HCT116 (cell line): ENCODE data around the gene TNFRSF1A. TPM values are rescaled to one million over a fixed set of nuclear protein-coding genes. Genes with fewer than 3 reads are reported as not detected.

ENCODE experiments used
- ATAC-seq: fragments of 200-7000 bp; cut with Tn5 transposase; 2 replicates; pipeline ENCODE4 v1.9.1; 2020; ENCODE audit warnings: mild to moderate bottlenecking, moderate library complexity
- BruUV-seq: library from RNA; stranded (reverse); fragments of 400-500 nt; replicated peaks from 2 replicates; lab custom pipeline; 2021; lab: Mats Ljungman, UMichigan
- CTCF ChIA-PET: fragments of 300-600 bp; sonication (Branson Sonifier 250); formaldehyde crosslinking; loops from one replicate; lab custom pipeline; 2021; ENCODE audit warnings: antibody characterized with exemption; lab: Charles Lee
- POLR2A ChIA-PET: fragments of 300-600, 350-600 bp; sonication (Branson Sonifier 250); formaldehyde crosslinking; loops from one replicate; lab custom pipeline; 2021; ENCODE audit warnings: antibody characterized with exemption; lab: Charles Lee
- RAD21 ChIA-PET, 2 experiments: fragments of 300-600 bp; sonication (Branson Sonifier 250); formaldehyde crosslinking; loops; one replicate each; lab custom pipeline; 2023; ENCODE audit warnings: low total read pairs in 2 of 2; ENCODE audit not compliant: uncharacterized antibody in 2 of 2, unreplicated experiment in 2 of 2, low non-redundant PET in 1 of 2; lab: Charles Lee
- DNase-seq: peaks from one replicate; pipeline ENCODE4 v3.0.0-alpha.2; 2010; ENCODE audit warnings: low read depth, low spot score
- H2AFZ ChIP-seq: fragments of 200-600 bp; shearing (Covaris generic), sonication (generic); 2 replicates; pipeline ENCODE4 v1.6.1; 2017; ENCODE audit warnings: low read depth, mixed run types, mixed read lengths, antibody characterized with exemption, low read length; ENCODE audit not compliant: poor library complexity, severe bottlenecking
- H3K27ac ChIP-seq: 2 replicates; pipeline ENCODE4 v1.5.1; 2012; ENCODE audit warnings: low read depth, low read length
- H3K27me3 ChIP-seq: fragments of 200-600 bp; sonication (generic); 2 replicates; pipeline ENCODE4 v1.6.1; 2016; ENCODE audit warnings: mixed run types, low read length, mixed read lengths; ENCODE audit not compliant: insufficient read depth
- H3K36me3 ChIP-seq, 2 experiments: fragments of 200-500 bp in 1 of 2; fragments of 200-600 bp in 1 of 2; sonication (Bioruptor generic) in 1 of 2; sonication (generic) in 1 of 2; 2 replicates each; pipeline versions ENCODE4 v1.5.1 to v1.6.1; 2014 to 2016; ENCODE audit warnings: low read length in 2 of 2, inconsistent platforms in 1 of 2, mixed read lengths in 1 of 2, mixed run types in 1 of 2; ENCODE audit not compliant: insufficient read depth in 2 of 2, control insufficient read depth in 1 of 2
- H3K4me1 ChIP-seq, 2 experiments: fragments of 200-600 bp in 1 of 2; sonication (generic) in 1 of 2; 2 replicates each; pipeline versions ENCODE4 v1.5.1 to v1.6.1; 2012 to 2017; ENCODE audit warnings: low read length in 2 of 2, inconsistent platforms in 1 of 2, mild to moderate bottlenecking in 1 of 2, mixed read lengths in 1 of 2, mixed run types in 1 of 2, moderate library complexity in 1 of 2; ENCODE audit not compliant: insufficient read depth in 2 of 2, control insufficient read depth in 1 of 2
- H3K4me2 ChIP-seq: fragments of 200-600 bp; sonication (generic); 2 replicates; pipeline ENCODE4 v1.6.1; 2017; ENCODE audit warnings: mixed run types, low read length, mixed read lengths
- H3K4me3 ChIP-seq, 2 experiments: fragments of 200-600 bp in 1 of 2; sonication (generic) in 1 of 2; replicated peaks in 1 of 2; 2 replicates each; pipeline ENCODE4 v1.5.1; 2011 to 2016; ENCODE audit warnings: low read length in 2 of 2, control low read depth in 1 of 2, low read depth in 1 of 2, mild to moderate bottlenecking in 1 of 2, mixed read lengths in 1 of 2, mixed run types in 1 of 2
- H3K79me2 ChIP-seq: fragments of 200-600 bp; sonication (generic); 2 replicates; pipeline ENCODE4 v1.6.1; 2017; ENCODE audit warnings: mild to moderate bottlenecking, mixed run types, low read length, moderate library complexity, mixed read lengths; ENCODE audit not compliant: insufficient read depth
- H3K9ac ChIP-seq: fragments of 200-600 bp; sonication (generic); 2 replicates; pipeline ENCODE4 v1.6.1; 2016; ENCODE audit warnings: low read length, mixed read lengths
- H3K9me2 ChIP-seq: fragments of 200-600 bp; sonication (generic), shearing (Covaris generic); 2 replicates; pipeline ENCODE4 v1.6.1; 2017; ENCODE audit warnings: mixed run types, mild to moderate bottlenecking, moderate library complexity; ENCODE audit not compliant: insufficient read depth
- H3K9me3 ChIP-seq, 2 experiments: fragments of 200-500 bp in 1 of 2; fragments of 200-600 bp in 1 of 2; sonication (Bioruptor generic) in 1 of 2; sonication (generic) in 1 of 2; 2 replicates each; pipeline ENCODE4 v1.6.1; 2014 to 2017; ENCODE audit warnings: low read length in 2 of 2, mixed read lengths in 2 of 2, inconsistent platforms in 1 of 2, low read depth in 1 of 2, mild to moderate bottlenecking in 1 of 2, mixed run types in 1 of 2, moderate library complexity in 1 of 2; ENCODE audit not compliant: control insufficient read depth in 1 of 2, insufficient read depth in 1 of 2
- H4K20me1 ChIP-seq: fragments of 200-600 bp; sonication (generic), shearing (Covaris generic); 2 replicates; pipeline ENCODE4 v1.6.1; 2017; ENCODE audit warnings: mixed run types, mild to moderate bottlenecking, moderate library complexity; ENCODE audit not compliant: insufficient read depth
- CBX3 ChIP-seq: IDR thresholded peaks from 2 replicates; pipeline ENCODE4 v1.6.1; 2012; ENCODE audit warnings: low read depth
- CEBPB ChIP-seq: IDR thresholded peaks from 2 replicates; pipeline ENCODE4 v1.6.1; 2012; ENCODE audit warnings: low read depth
- EGR1 ChIP-seq: IDR thresholded peaks from 2 replicates; pipeline ENCODE4 v1.6.1; 2012; ENCODE audit warnings: low read depth
- ELF1 ChIP-seq: IDR thresholded peaks from 2 replicates; pipeline ENCODE4 v1.6.1; 2012; ENCODE audit warnings: low read depth, borderline replicate concordance
- EZH2 ChIP-seq: fragments of 200-600 bp; sonication (generic); IDR thresholded peaks from 2 replicates; pipeline ENCODE4 v1.6.1; 2017; ENCODE audit warnings: antibody characterized with exemption, mixed run types
- EZH2phosphoT487 ChIP-seq: fragments of 200-600 bp; IDR thresholded peaks from 2 replicates; pipeline ENCODE4 v1.6.1; 2018; ENCODE audit warnings: antibody characterized with exemption, borderline replicate concordance
- FOSL1 ChIP-seq: IDR thresholded peaks from 2 replicates; pipeline ENCODE4 v1.6.1; 2012; ENCODE audit warnings: low read depth
- JUND ChIP-seq: IDR thresholded peaks from 2 replicates; pipeline ENCODE4 v1.6.1; 2012
- POLR2A ChIP-seq: IDR thresholded peaks from 2 replicates; pipeline ENCODE4 v1.7.0; 2011; ENCODE audit warnings: borderline replicate concordance; ENCODE audit not compliant: insufficient read depth, insufficient read length; ENCODE audit errors: extremely low read depth
- POLR2AphosphoS5 ChIP-seq: IDR thresholded peaks from 2 replicates; pipeline ENCODE4 v1.6.1; 2011; ENCODE audit warnings: mild to moderate bottlenecking, low read depth, low read length, moderate library complexity
- RAD21 ChIP-seq: IDR thresholded peaks from 2 replicates; pipeline ENCODE4 v1.6.1; 2012; ENCODE audit warnings: low read depth, mild to moderate bottlenecking
- SIN3A ChIP-seq: IDR thresholded peaks from 2 replicates; pipeline ENCODE4 v1.6.1; 2012; ENCODE audit warnings: low read depth
- SP1 ChIP-seq: IDR thresholded peaks from 2 replicates; pipeline ENCODE4 v1.6.1; 2012; ENCODE audit warnings: low read depth
- TCF7L2 ChIP-seq: IDR thresholded peaks from 2 replicates; pipeline ENCODE4 v1.7.0; 2011; ENCODE audit warnings: borderline replicate concordance, inconsistent platforms; ENCODE audit not compliant: insufficient read depth, insufficient read length; ENCODE audit errors: extremely low read depth
- ZNF274 ChIP-seq: fragments of 200-500 bp; sonication (Bioruptor generic); IDR thresholded peaks from 2 replicates; pipeline ENCODE4 v1.6.1; 2014; ENCODE audit warnings: mild to moderate bottlenecking, low read depth, low read length, inconsistent platforms
- intact Hi-C: fragments of 100-400 bp; cut with micrococcal nuclease; formaldehyde crosslinking; loops from 2 replicates; pipeline ENCODE4 v1.10.0; 2022
- total RNA-seq: library from RNA; stranded (reverse); gene quantifications from one replicate; pipeline ENCODE4 v1.2.1, GENCODE V29; 2021; ENCODE audit not compliant: unreplicated experiment
- TF ChIP-seq, protein P1 (sequence below), 3 experiments: fragments of 200-600 bp in 1 of 3; sonication (generic) in 1 of 3; IDR thresholded peaks in 2 of 3; conservative IDR thresholded peaks in 1 of 3; 2 replicates each; pipeline ENCODE4 v1.5.1; 2012 to 2017; ENCODE audit warnings: low read depth in 2 of 3, low read length in 2 of 3, antibody characterized with exemption in 1 of 3, borderline replicate concordance in 1 of 3, control low read depth in 1 of 3, mild to moderate bottlenecking in 1 of 3, mixed read lengths in 1 of 3, mixed run types in 1 of 3, moderate library complexity in 1 of 3; ENCODE audit not compliant: insufficient read depth in 1 of 3
- TF ChIP-seq, protein P2 (sequence below): IDR thresholded peaks from 2 replicates; pipeline ENCODE4 v1.6.1; 2012
- TF ChIP-seq, protein P3 (sequence below): IDR thresholded peaks from 2 replicates; pipeline ENCODE4 v1.6.1; 2012

The TNFRSF1A gene
- total RNA-seq, 1 experiment from 2014 or later: 129 TPM

DNA sequence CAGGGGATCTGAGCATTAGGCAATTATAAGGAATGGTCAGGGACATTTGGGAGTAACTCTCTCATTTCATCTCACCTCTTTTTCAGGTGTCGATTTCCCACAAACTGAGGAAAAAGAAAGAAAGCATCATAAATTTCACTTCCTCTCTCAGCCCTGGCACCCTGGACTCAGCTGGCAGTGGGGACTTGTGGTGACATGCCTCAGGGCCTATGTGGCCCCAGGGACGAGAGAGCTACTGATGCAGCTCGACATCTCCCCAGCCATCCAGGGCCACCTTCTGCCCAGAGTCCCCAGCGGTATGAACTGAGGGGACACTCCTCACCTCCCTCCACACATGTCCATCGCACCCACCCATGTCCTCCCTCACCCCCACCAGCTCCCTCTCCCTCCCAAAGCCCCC lies 11.7 kb downstream of the TNFRSF1A start:
- intact Hi-C loops: loop anchor here (10.0 kb wide), 1 partner anchor 205 kb away; the partner anchor contains the start of gene GAPDH
- no TSS peak for BruUV-seq
- peaks cover 34% of the 10 kb centered on the region for H3K79me2 ChIP-seq
- peaks cover 7 to 34% of the 10 kb centered on the region in 2 experiments for H3K4me1 ChIP-seq
- TF ChIP-seq CBX3 (no peak), EZH2 (no peak), SIN3A (no peak), SP1 (no peak), FOSL1 (no peak), EZH2phosphoT487 (no peak), TCF7L2 (no peak), POLR2A (no peak), EGR1 (no peak), RAD21 (no peak), JUND (no peak), POLR2AphosphoS5 (no peak), ELF1 (no peak), CEBPB (no peak), ZNF274 (no peak)
- TF ChIP-seq, protein P1, sequence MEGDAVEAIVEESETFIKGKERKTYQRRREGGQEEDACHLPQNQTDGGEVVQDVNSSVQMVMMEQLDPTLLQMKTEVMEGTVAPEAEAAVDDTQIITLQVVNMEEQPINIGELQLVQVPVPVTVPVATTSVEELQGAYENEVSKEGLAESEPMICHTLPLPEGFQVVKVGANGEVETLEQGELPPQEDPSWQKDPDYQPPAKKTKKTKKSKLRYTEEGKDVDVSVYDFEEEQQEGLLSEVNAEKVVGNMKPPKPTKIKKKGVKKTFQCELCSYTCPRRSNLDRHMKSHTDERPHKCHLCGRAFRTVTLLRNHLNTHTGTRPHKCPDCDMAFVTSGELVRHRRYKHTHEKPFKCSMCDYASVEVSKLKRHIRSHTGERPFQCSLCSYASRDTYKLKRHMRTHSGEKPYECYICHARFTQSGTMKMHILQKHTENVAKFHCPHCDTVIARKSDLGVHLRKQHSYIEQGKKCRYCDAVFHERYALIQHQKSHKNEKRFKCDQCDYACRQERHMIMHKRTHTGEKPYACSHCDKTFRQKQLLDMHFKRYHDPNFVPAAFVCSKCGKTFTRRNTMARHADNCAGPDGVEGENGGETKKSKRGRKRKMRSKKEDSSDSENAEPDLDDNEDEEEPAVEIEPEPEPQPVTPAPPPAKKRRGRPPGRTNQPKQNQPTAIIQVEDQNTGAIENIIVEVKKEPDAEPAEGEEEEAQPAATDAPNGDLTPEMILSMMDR (IDR thresholded peaks at IDR 0.05 in 2 of 3, conservative IDR thresholded peaks at IDR 0.05 in 1 of 3; ENCODE audit: borderline replicate concordance in 1 of 3, insufficient read depth in 1 of 3, low read depth in 2 of 3, low read length in 2 of 3): no peak
- TF ChIP-seq, protein P2, sequence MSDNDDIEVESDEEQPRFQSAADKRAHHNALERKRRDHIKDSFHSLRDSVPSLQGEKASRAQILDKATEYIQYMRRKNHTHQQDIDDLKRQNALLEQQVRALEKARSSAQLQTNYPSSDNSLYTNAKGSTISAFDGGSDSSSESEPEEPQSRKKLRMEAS: no peak
- TF ChIP-seq, protein P3, sequence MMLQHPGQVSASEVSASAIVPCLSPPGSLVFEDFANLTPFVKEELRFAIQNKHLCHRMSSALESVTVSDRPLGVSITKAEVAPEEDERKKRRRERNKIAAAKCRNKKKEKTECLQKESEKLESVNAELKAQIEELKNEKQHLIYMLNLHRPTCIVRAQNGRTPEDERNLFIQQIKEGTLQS: no peak
- no peak overlapping the region for H2AFZ ChIP-seq
- no peaks in the 10 kb centered on the region for H4K20me1 ChIP-seq
- no peaks in the 10 kb centered on the region for H3K9me3 ChIP-seq
- H3K4me3 ChIP-seq: no peak overlapping the region
- peak overlapping the region; percentile 20; the same call in 1 of the 2 replicates for H3K27ac ChIP-seq
- no peaks in the 10 kb centered on the region for H3K9me2 ChIP-seq
- no peak for ATAC-seq
- RAD21 ChIA-PET: no interaction called here
- no peaks in the 10 kb centered on the region for H3K27me3 ChIP-seq
- no peak for DNase-seq
- CTCF ChIA-PET: no interaction called here
- no peak overlapping the region for H3K9ac ChIP-seq
- H3K4me2 ChIP-seq: no peak overlapping the region
- POLR2A ChIA-PET: no interaction called here
- peaks cover 42 to 61% of the 10 kb centered on the region in 2 experiments for H3K36me3 ChIP-seq
